Keratinocyte (primary cell): Measurements from ENCODE around the gene LAMP2. TPM values are rescaled to one million over a fixed set of nuclear protein-coding genes. Genes with fewer than 3 reads are reported as not detected.
A peak's percentile ranks its signal among the peaks of the same experiment; 100 is the strongest.

Experiments used
- DNase-seq: peaks from one replicate; pipeline ENCODE4 v3.0.0-alpha.2; 2011; ENCODE audit warnings: low read depth, missing footprints, low spot score
- FAIRE-seq: peaks from 2 replicates; lab custom pipeline; 2011; peaks lifted over from hg19 to GRCh38; lab: Jason Lieb, UNC
- H2AFZ ChIP-seq: 2 replicates; pipeline ENCODE4 v1.6.0; 2012; ENCODE audit warnings: low read length, control low read depth, inconsistent platforms; ENCODE audit not compliant: control insufficient read depth
- H3K27ac ChIP-seq: 2 replicates; pipeline ENCODE4 v1.5.1; 2011; ENCODE audit warnings: low read length; ENCODE audit not compliant: control insufficient read depth, insufficient read depth
- H3K27me3 ChIP-seq: 3 replicates; pipeline ENCODE4 v1.6.0; 2011; ENCODE audit warnings: low read length; ENCODE audit not compliant: control insufficient read depth, insufficient read depth; ENCODE audit errors: extremely low read depth
- H3K36me3 ChIP-seq, 2 experiments: 2 replicates in 1 of 2; 3 replicates in 1 of 2; pipeline ENCODE4 v1.5.1; 2011; ENCODE audit warnings: low read length in 2 of 2, mild to moderate bottlenecking in 1 of 2; ENCODE audit not compliant: control insufficient read depth in 2 of 2, insufficient read depth in 2 of 2; ENCODE audit errors: extremely low read depth in 1 of 2
- H3K4me1 ChIP-seq: 3 replicates; pipeline ENCODE4 v1.5.1; 2011; ENCODE audit warnings: low read length; ENCODE audit not compliant: control insufficient read depth, insufficient read depth; ENCODE audit errors: extremely low read depth
- H3K4me2 ChIP-seq: 3 replicates; pipeline ENCODE4 v1.6.0; 2011; ENCODE audit warnings: low read depth, low read length; ENCODE audit not compliant: control insufficient read depth, insufficient read depth; ENCODE audit errors: extremely low read depth
- H3K4me3 ChIP-seq, 3 experiments: fragments of 200-600 bp in 1 of 3; sonication (generic) in 1 of 3; 2 replicates in 2 of 3; 3 replicates in 1 of 3; pipeline ENCODE4 v1.5.1; 2011 to 2016; ENCODE audit warnings: low read length in 3 of 3, mild to moderate bottlenecking in 3 of 3, control low read depth in 2 of 3, inconsistent platforms in 1 of 3, low read depth in 1 of 3, mixed read lengths in 1 of 3, mixed run types in 1 of 3, moderate library complexity in 1 of 3; ENCODE audit not compliant: control insufficient read depth in 2 of 3, insufficient read depth in 2 of 3; ENCODE audit errors: extremely low read depth in 1 of 3
- H3K79me2 ChIP-seq: 2 replicates; pipeline ENCODE4 v1.6.0; 2012; ENCODE audit warnings: low read length; ENCODE audit not compliant: control insufficient read depth, insufficient read depth
- H3K9ac ChIP-seq: 3 replicates; pipeline ENCODE4 v1.6.0; 2011; ENCODE audit warnings: low read length; ENCODE audit not compliant: control insufficient read depth, insufficient read depth; ENCODE audit errors: extremely low read depth
- H3K9me1 ChIP-seq: 3 replicates; pipeline ENCODE4 v1.6.0; 2011; ENCODE audit warnings: low read length; ENCODE audit not compliant: control insufficient read depth, insufficient read depth; ENCODE audit errors: extremely low read depth
- H3K9me3 ChIP-seq: 2 replicates; pipeline ENCODE4 v1.5.1; 2012; ENCODE audit warnings: low read depth, low read length; ENCODE audit not compliant: control insufficient read depth
- H4K20me1 ChIP-seq: 3 replicates; pipeline ENCODE4 v1.6.0; 2011; ENCODE audit warnings: low read length; ENCODE audit not compliant: control insufficient read depth, insufficient read depth; ENCODE audit errors: extremely low read depth
- CTCF ChIP-seq, 3 experiments: IDR thresholded peaks in 1 of 3; conservative IDR thresholded peaks in 1 of 3; optimal IDR thresholded peaks in 1 of 3; 2 replicates in 2 of 3; 3 replicates in 1 of 3; pipeline versions ENCODE3 to v1.5.1; 2011; ENCODE audit warnings: low read length in 3 of 3, mild to moderate bottlenecking in 3 of 3, moderate library complexity in 2 of 3, control low read depth in 1 of 3, inconsistent platforms in 1 of 3; ENCODE audit not compliant: insufficient read depth in 2 of 3; ENCODE audit errors: extremely low read depth in 1 of 3
- EZH2 ChIP-seq: IDR thresholded peaks from one replicate; pipeline ENCODE4 v1.6.1; 2012; ENCODE audit warnings: inconsistent platforms, mild to moderate bottlenecking, low read length, moderate library complexity
- dilution Hi-C: fragments of 300-500 bp; cut with MboI; formaldehyde crosslinking; loops from one replicate; pipeline ENCODE4 v1.7.0; 2020; ENCODE audit warnings: low sequenced_read_pairs; ENCODE audit not compliant: extremely low pct_ligation_motif_present
- polyA plus RNA-seq, 5 experiments: library from polyadenylated mRNA; depleted of rRNA in 3 of 5; stranded (reverse) in 3 of 5; stranded (forward) in 1 of 5; unstranded in 1 of 5; fragments of >200 nt; gene quantifications; 1 replicate in 1 of 5; 2 replicates in 3 of 5; 3 replicates in 1 of 5; pipeline versions ENCODE4 v1.2.1 to v1.2.3, GENCODE V29; 2011 to 2012; ENCODE audit warnings: missing spikeins in 2 of 5, low read depth in 1 of 5, low replicate concordance in 1 of 5

The LAMP2 gene
- polyA plus RNA-seq, 1 donor (not counting 4 experiments of a cell fraction or from before 2014, with no cell fraction given): 200 TPM

- H4K20me1 ChIP-seq: no peaks in the 10 kb centered on the region
- dilution Hi-C loops: no loop called here
- peak overlapping the region; percentile 76 for H3K9ac ChIP-seq
- peak overlapping the region; percentile 78 for H3K4me2 ChIP-seq
- H3K36me3 ChIP-seq: no peaks in the 10 kb centered on the region
- H3K9me3 ChIP-seq: no peaks in the 10 kb centered on the region
- H3K27me3 ChIP-seq: no peaks in the 10 kb centered on the region
- no peaks in the 10 kb centered on the region for H3K9me1 ChIP-seq
- H3K27ac ChIP-seq: peak overlapping the region; percentile 69
- TF ChIP-seq EZH2 (no peak), CTCF (optimal IDR thresholded peaks at IDR 0.05 in 1 of 3, IDR thresholded peaks at IDR 0.05 in 1 of 3, conservative IDR thresholded peaks at IDR 0.05 in 1 of 3; ENCODE audit: extremely low read depth in 1 of 3, insufficient read depth in 2 of 3, low read length in 3 of 3) (peak; percentile 37 to 64 (median 53))
- no peaks in the 10 kb centered on the region for H3K79me2 ChIP-seq
- H3K4me3 ChIP-seq: peak overlapping the region; percentile 30 to 63 (median 58)
- FAIRE-seq (peak; percentile 76), DNase-seq (peak; percentile 26)
- H3K4me1 ChIP-seq: peaks cover 5% of the 10 kb centered on the region
- H2AFZ ChIP-seq: peak overlapping the region; percentile 79
These were observed 16.8 kb upstream of the LAMP2 start for GRCh38 chrX:120485638-120486520.

- peak overlapping the region; percentile 79 for H2AFZ ChIP-seq
- peaks cover 5% of the 10 kb centered on the region for H3K4me1 ChIP-seq
- H3K9me1 ChIP-seq: no peaks in the 10 kb centered on the region
- no peak for TF ChIP-seq CTCF (optimal IDR thresholded peaks at IDR 0.05 in 1 of 3, IDR thresholded peaks at IDR 0.05 in 1 of 3, conservative IDR thresholded peaks at IDR 0.05 in 1 of 3; ENCODE audit: extremely low read depth in 1 of 3, insufficient read depth in 2 of 3, low read length in 3 of 3)
- no peak for TF ChIP-seq EZH2
- H3K4me3 ChIP-seq: peak overlapping the region in 2 of 3 experiments; percentile 58 to 63
- no peaks in the 10 kb centered on the region for H3K27me3 ChIP-seq
- DNase-seq (no peak), FAIRE-seq (no peak)
- H3K9ac ChIP-seq: peak overlapping the region; percentile 76
- peak overlapping the region; percentile 78 for H3K4me2 ChIP-seq
- H3K79me2 ChIP-seq: no peaks in the 10 kb centered on the region
- dilution Hi-C loops: no loop called here
- H4K20me1 ChIP-seq: no peaks in the 10 kb centered on the region
- H3K36me3 ChIP-seq: no peaks in the 10 kb centered on the region
- H3K9me3 ChIP-seq: no peaks in the 10 kb centered on the region
- H3K27ac ChIP-seq: peak overlapping the region; percentile 69
These were observed 16.2 kb upstream of the LAMP2 start for GRCh38 chrX:120485315-120485637.
